ENCODE results near the gene NKD1. TPM values are rescaled to one million over a fixed set of nuclear protein-coding genes. Genes with fewer than 3 reads are reported as not detected.

NKD1 gene
- under 0.01 and 0.38 TPM in 2 replicates for total RNA-seq

GRCh38 chr16:50548125-50548908 lies at the start of gene NKD1:
Gene NKD1, plus strand, starts transcription at chr16:50548396. Its CDS starts 158 bp downstream, at chr16:50548554.

GRCh38 chr16:50681021-50681885 lies 133.1 kb downstream of the NKD1 start, which contains the start of gene SNX20:
Gene SNX20, minus strand, starts transcription at chr16:50681312. Its CDS starts 3,786 bp downstream, at chr16:50677526.

GRCh38 chr16:50692999-50693781 lies 145.0 kb downstream of the NKD1 start, which contains the start of gene NOD2:
Gene NOD2, plus strand, starts transcription at chr16:50693606. Its CDS starts 5,890 bp downstream, at chr16:50699496.

Other genes with a start within 250 kb of the NKD1 start
- 22.3 and 25.6 TPM in 2 replicates for gene BRD7, start 179.4 kb upstream of the NKD1 start, total RNA-seq
- gene SNX20, start 132.9 kb downstream of the NKD1 start, total RNA-seq, result not detected in 2 replicates
- under 0.01 TPM in 1 of 2 replicates, not detected in the other for gene NOD2, start 145.2 kb downstream of the NKD1 start, total RNA-seq
- 8.6 and 11.2 TPM in 2 replicates for gene CYLD, start 193.7 kb downstream of the NKD1 start, total RNA-seq

Measured in mesangial cell (primary cell).